GM23338 (cell line): ENCODE measurements around the gene POP4. TPM values are rescaled to one million over a fixed set of nuclear protein-coding genes. Genes with fewer than 3 reads are reported as not detected.

Experiments used
- ATAC-seq: fragments of 200-7000 bp; cut with Tn5 transposase; 3 replicates; pipeline ENCODE4 v1.9.1; 2020
- DNase-seq: peaks from one replicate; pipeline ENCODE4 v3.0.0-alpha.2; 2015; ENCODE audit warnings: low spot score
- H2AFZ ChIP-seq: fragments of 200-600 bp; sonication (generic); 2 replicates; pipeline ENCODE4 v1.8.0; 2016; ENCODE audit warnings: antibody characterized with exemption, mild to moderate bottlenecking, moderate library complexity
- H3F3A ChIP-seq: fragments of 200-600 bp; sonication (generic); replicated peaks from 2 replicates; pipeline ENCODE4 v1.8.0; 2017; ENCODE audit warnings: antibody characterized with exemption, mixed run types, low read depth
- H3K27ac ChIP-seq: fragments of 200-600 bp; sonication (generic); 2 replicates; pipeline ENCODE4 v1.6.1; 2016; ENCODE audit warnings: low read depth
- H3K27me3 ChIP-seq: fragments of 200-600 bp; sonication (generic); 2 replicates; pipeline ENCODE4 v1.8.0; 2016; ENCODE audit warnings: mild to moderate bottlenecking, mixed run types, moderate library complexity; ENCODE audit not compliant: insufficient read depth
- H3K36me3 ChIP-seq: fragments of 200-600 bp; sonication (generic); 2 replicates; pipeline ENCODE4 v1.8.0; 2016; ENCODE audit warnings: mild to moderate bottlenecking; ENCODE audit not compliant: insufficient read depth
- H3K4me1 ChIP-seq: fragments of 200-600 bp; sonication (generic); 2 replicates; pipeline ENCODE4 v1.8.0; 2016; ENCODE audit warnings: mild to moderate bottlenecking, moderate library complexity; ENCODE audit not compliant: insufficient read depth
- H3K4me2 ChIP-seq: fragments of 200-600 bp; sonication (generic); 2 replicates; pipeline ENCODE4 v1.7.1; 2017; ENCODE audit warnings: mixed run types
- H3K4me3 ChIP-seq: fragments of 200-600 bp; sonication (generic); 2 replicates; pipeline ENCODE4 v1.6.1; 2016; ENCODE audit warnings: mixed run types
- H3K79me2 ChIP-seq: fragments of 200-600 bp; sonication (generic); replicated peaks from 2 replicates; pipeline ENCODE4 v1.8.0; 2017; ENCODE audit warnings: mild to moderate bottlenecking; ENCODE audit not compliant: insufficient read depth
- H3K9me2 ChIP-seq: fragments of 200-600 bp; sonication (generic); 2 replicates; pipeline ENCODE4 v1.8.0; 2017; ENCODE audit not compliant: insufficient read depth
- H4K20me1 ChIP-seq: fragments of 200-600 bp; sonication (generic); replicated peaks from 2 replicates; pipeline ENCODE4 v1.8.0; 2017; ENCODE audit warnings: mild to moderate bottlenecking; ENCODE audit not compliant: insufficient read depth
- H3K27ac Mint-ChIP-seq: 2 replicates; pipeline ENCODE4 v1.8.0; 2020; ENCODE audit warnings: inconsistent platforms, mild to moderate bottlenecking, moderate library complexity, mixed read lengths
- H3K27me3 Mint-ChIP-seq: 3 replicates; pipeline ENCODE4 v1.8.0; 2022; ENCODE audit warnings: low read depth, mild to moderate bottlenecking, moderate library complexity, mixed read lengths, inconsistent platforms; ENCODE audit not compliant: insufficient read depth, poor library complexity
- H3K36me3 Mint-ChIP-seq: 3 replicates; pipeline ENCODE4 v1.8.0; 2021; ENCODE audit warnings: low read depth, mild to moderate bottlenecking, inconsistent platforms, moderate library complexity, mixed read lengths
- H3K4me1 Mint-ChIP-seq: 3 replicates; pipeline ENCODE4 v1.8.0; 2020; ENCODE audit warnings: mild to moderate bottlenecking, inconsistent platforms, mixed read lengths
- H3K4me3 Mint-ChIP-seq: 3 replicates; pipeline ENCODE4 v1.8.0; 2021; ENCODE audit warnings: moderate library complexity, mild to moderate bottlenecking, inconsistent platforms, mixed read lengths
- H3K9me3 Mint-ChIP-seq: 3 replicates; pipeline ENCODE4 v1.8.0; 2020; ENCODE audit warnings: moderate library complexity, mild to moderate bottlenecking, inconsistent platforms, mixed read lengths
- EZH2 ChIP-seq: fragments of 200-600 bp; sonication (generic); IDR thresholded peaks from one replicate; pipeline ENCODE4 v1.8.0; 2017; ENCODE audit warnings: antibody characterized with exemption, mild to moderate bottlenecking, low read depth; ENCODE audit not compliant: unreplicated experiment
- JUNB ChIP-seq: IDR thresholded peaks from one replicate; pipeline ENCODE4 v1.6.1; 2016; ENCODE audit warnings: antibody characterized with exemption; ENCODE audit not compliant: unreplicated experiment
- NANOG ChIP-seq: IDR thresholded peaks from 2 replicates; pipeline ENCODE4 v1.6.1; 2016; ENCODE audit warnings: antibody characterized with exemption, borderline replicate concordance
- POLR2AphosphoS5 ChIP-seq: IDR thresholded peaks from 2 replicates; pipeline ENCODE4 v1.6.1; 2016; ENCODE audit warnings: antibody characterized with exemption, low read depth
- REST ChIP-seq: IDR thresholded peaks from one replicate; pipeline ENCODE4 v1.6.1; 2018; ENCODE audit warnings: antibody characterized with exemption; ENCODE audit not compliant: unreplicated experiment
- ZNF114 ChIP-seq: fragments of 250-450 bp; sonication (Bioruptor Pico); IDR thresholded peaks from 2 replicates; pipeline ENCODE4 v1.5.0; 2020; ENCODE audit warnings: mild to moderate bottlenecking, moderate library complexity
- ZNF331 ChIP-seq: fragments of 250-450 bp; sonication (Bioruptor Pico); IDR thresholded peaks from 2 replicates; pipeline ENCODE4 v1.5.0; 2020; ENCODE audit warnings: low read depth, mild to moderate bottlenecking, moderate library complexity
- polyA plus RNA-seq: library from polyadenylated mRNA; unstranded; fragments of >200 nt; fragmentation: Nextera tagmentation; extraction: Ambion mirVana; gene quantifications from 2 replicates; pipeline ENCODE4 v1.2.1, GENCODE V29; 2016
- total RNA-seq: library from RNA; depleted of rRNA; stranded (reverse); fragments of >200 nt; shearing (Covaris generic); gene quantifications from 2 replicates; pipeline ENCODE4 v1.2.3, GENCODE V29; 2014
- TF ChIP-seq, protein P1 (sequence below): IDR thresholded peaks from 2 replicates; pipeline ENCODE4 v1.6.1; 2016; ENCODE audit warnings: antibody characterized with exemption
- TF ChIP-seq, protein P2 (sequence below): fragments of 250-450 bp; sonication (Bioruptor Pico); IDR thresholded peaks from 2 replicates; pipeline ENCODE4 v1.5.0; 2020; ENCODE audit warnings: mild to moderate bottlenecking, moderate library complexity

Gene POP4
- total and polyA plus RNA-seq, 2 experiments from 2014 or later, result 37.2 to 58.3 TPM

GRCh38 chr19:29561601-29562000 is 44.5 kb upstream of the POP4 start (continued):
- TF ChIP-seq, protein P1, sequence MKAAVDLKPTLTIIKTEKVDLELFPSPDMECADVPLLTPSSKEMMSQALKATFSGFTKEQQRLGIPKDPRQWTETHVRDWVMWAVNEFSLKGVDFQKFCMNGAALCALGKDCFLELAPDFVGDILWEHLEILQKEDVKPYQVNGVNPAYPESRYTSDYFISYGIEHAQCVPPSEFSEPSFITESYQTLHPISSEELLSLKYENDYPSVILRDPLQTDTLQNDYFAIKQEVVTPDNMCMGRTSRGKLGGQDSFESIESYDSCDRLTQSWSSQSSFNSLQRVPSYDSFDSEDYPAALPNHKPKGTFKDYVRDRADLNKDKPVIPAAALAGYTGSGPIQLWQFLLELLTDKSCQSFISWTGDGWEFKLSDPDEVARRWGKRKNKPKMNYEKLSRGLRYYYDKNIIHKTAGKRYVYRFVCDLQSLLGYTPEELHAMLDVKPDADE, result no peak
- no peak for TF ChIP-seq ZNF331 (CRISPR knock-in tag)
- TF ChIP-seq REST, result no peak
- no peak for TF ChIP-seq ZNF114 (CRISPR knock-in tag)

- Histone ChIP-seq H2AFZ (no peak overlapping the region), H3K9me2 (no peaks in the 10 kb centered on the region), H3K36me3 (no peaks in the 10 kb centered on the region), H3K27me3 (no peaks in the 10 kb centered on the region), H3F3A (no peaks in the 10 kb centered on the region), H3K4me1 (no peaks in the 10 kb centered on the region), H3K27ac (no peak overlapping the region), H3K4me2 (no peak overlapping the region), H3K79me2 (no peaks in the 10 kb centered on the region), H4K20me1 (no peaks in the 10 kb centered on the region), H3K4me3 (no peak overlapping the region)
- ATAC-seq, result no peak
- Mint-ChIP-seq H3K4me1 (peaks cover 6% of the 10 kb centered on the region), H3K27me3 (peaks cover 4% of the 10 kb centered on the region), H3K9me3 (peaks cover 32% of the 10 kb centered on the region), H3K36me3 (peaks cover 3% of the 10 kb centered on the region; the same call in 1 of the 3 replicates), H3K4me3 (no peak overlapping the region), H3K27ac (no peak overlapping the region)
- DNase-seq, result no peak
- no peak for TF ChIP-seq JUNB
- no peak for TF ChIP-seq POLR2AphosphoS5
- TF ChIP-seq NANOG, result no peak
- TF ChIP-seq EZH2, result no peak
- TF ChIP-seq, protein P2, sequence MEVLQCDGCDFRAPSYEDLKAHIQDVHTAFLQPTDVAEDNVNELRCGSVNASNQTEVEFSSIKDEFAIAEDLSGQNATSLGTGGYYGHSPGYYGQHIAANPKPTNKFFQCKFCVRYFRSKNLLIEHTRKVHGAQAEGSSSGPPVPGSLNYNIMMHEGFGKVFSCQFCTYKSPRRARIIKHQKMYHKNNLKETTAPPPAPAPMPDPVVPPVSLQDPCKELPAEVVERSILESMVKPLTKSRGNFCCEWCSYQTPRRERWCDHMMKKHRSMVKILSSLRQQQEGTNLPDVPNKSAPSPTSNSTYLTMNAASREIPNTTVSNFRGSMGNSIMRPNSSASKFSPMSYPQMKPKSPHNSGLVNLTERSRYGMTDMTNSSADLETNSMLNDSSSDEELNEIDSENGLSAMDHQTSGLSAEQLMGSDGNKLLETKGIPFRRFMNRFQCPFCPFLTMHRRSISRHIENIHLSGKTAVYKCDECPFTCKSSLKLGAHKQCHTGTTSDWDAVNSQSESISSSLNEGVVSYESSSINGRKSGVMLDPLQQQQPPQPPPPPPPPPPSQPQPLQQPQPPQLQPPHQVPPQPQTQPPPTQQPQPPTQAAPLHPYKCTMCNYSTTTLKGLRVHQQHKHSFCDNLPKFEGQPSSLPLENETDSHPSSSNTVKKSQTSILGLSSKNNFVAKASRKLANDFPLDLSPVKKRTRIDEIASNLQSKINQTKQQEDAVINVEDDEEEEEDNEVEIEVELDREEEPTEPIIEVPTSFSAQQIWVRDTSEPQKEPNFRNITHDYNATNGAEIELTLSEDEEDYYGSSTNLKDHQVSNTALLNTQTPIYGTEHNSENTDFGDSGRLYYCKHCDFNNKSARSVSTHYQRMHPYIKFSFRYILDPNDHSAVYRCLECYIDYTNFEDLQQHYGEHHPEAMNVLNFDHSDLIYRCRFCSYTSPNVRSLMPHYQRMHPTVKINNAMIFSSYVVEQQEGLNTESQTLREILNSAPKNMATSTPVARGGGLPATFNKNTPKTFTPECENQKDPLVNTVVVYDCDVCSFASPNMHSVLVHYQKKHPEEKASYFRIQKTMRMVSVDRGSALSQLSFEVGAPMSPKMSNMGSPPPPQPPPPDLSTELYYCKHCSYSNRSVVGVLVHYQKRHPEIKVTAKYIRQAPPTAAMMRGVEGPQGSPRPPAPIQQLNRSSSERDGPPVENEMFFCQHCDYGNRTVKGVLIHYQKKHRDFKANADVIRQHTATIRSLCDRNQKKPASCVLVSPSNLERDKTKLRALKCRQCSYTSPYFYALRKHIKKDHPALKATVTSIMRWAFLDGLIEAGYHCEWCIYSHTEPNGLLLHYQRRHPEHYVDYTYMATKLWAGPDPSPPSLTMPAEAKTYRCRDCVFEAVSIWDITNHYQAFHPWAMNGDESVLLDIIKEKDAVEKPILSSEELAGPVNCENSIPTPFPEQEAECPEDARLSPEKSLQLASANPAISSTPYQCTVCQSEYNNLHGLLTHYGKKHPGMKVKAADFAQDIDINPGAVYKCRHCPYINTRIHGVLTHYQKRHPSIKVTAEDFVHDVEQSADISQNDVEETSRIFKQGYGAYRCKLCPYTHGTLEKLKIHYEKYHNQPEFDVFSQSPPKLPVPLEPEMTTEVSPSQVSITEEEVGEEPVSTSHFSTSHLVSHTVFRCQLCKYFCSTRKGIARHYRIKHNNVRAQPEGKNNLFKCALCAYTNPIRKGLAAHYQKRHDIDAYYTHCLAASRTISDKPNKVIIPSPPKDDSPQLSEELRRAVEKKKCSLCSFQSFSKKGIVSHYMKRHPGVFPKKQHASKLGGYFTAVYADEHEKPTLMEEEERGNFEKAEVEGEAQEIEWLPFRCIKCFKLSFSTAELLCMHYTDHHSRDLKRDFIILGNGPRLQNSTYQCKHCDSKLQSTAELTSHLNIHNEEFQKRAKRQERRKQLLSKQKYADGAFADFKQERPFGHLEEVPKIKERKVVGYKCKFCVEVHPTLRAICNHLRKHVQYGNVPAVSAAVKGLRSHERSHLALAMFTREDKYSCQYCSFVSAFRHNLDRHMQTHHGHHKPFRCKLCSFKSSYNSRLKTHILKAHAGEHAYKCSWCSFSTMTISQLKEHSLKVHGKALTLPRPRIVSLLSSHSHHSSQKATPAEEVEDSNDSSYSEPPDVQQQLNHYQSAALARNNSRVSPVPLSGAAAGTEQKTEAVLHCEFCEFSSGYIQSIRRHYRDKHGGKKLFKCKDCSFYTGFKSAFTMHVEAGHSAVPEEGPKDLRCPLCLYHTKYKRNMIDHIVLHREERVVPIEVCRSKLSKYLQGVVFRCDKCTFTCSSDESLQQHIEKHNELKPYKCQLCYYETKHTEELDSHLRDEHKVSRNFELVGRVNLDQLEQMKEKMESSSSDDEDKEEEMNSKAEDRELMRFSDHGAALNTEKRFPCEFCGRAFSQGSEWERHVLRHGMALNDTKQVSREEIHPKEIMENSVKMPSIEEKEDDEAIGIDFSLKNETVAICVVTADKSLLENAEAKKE (CRISPR knock-in tag), result no peak
- TF ChIP-seq ZNF114 (CRISPR knock-in tag), result no peak
- TF ChIP-seq ZNF331 (CRISPR knock-in tag), result no peak
These were observed 43.5 kb upstream of the POP4 start for GRCh38 chr19:29562299-29563297.
